Ascending aorta (tissue), 2 donors: ENCODE measurements around the gene SRGAP3. TPM values are rescaled to one million over a fixed set of nuclear protein-coding genes. Genes with fewer than 3 reads are reported as not detected.

ENCODE experiments used
- DNase-seq, 2 donors: peaks; one replicate each; pipeline ENCODE4 v3.0.0-alpha.2; 2019; ENCODE audit warnings: low spot score in 2 of 2
- H3K27ac ChIP-seq, 2 donors: fragments of 200-600 bp; sonication (generic); one replicate each; pipeline ENCODE4 v1.5.1; 2016 to 2017; ENCODE audit warnings: mild to moderate bottlenecking in 1 of 2
- H3K27me3 ChIP-seq: fragments of 200-600 bp; sonication (generic); one replicate; pipeline ENCODE4 v1.5.1; 2017
- H3K36me3 ChIP-seq, 2 donors: fragments of 200-600 bp; sonication (generic); one replicate each; pipeline ENCODE4 v1.5.1; 2016
- H3K4me1 ChIP-seq, 2 donors: fragments of 200-600 bp; sonication (generic); one replicate each; pipeline ENCODE4 v1.5.1; 2016 to 2017; ENCODE audit warnings: mild to moderate bottlenecking in 1 of 2
- H3K4me3 ChIP-seq, 2 donors: fragments of 200-600 bp; sonication (generic); one replicate each; pipeline ENCODE4 v1.5.1; 2016 to 2017; ENCODE audit warnings: mild to moderate bottlenecking in 1 of 2
- H3K9me3 ChIP-seq, 2 donors: fragments of 200-600 bp; sonication (generic); one replicate each; pipeline ENCODE4 v1.5.1; 2016
- CTCF ChIP-seq, 3 experiments: fragments of 200-600 bp in 2 of 3; fragments of 450-650 bp in 1 of 3; sonication (generic) in 2 of 3; IDR thresholded peaks; one replicate each; pipeline ENCODE4 v1.5.1; 2016 to 2019; ENCODE audit warnings: antibody characterized with exemption in 3 of 3, mild to moderate bottlenecking in 1 of 3, moderate library complexity in 1 of 3
- intact Hi-C: fragments of 100-400 bp; cut with DNase I; formaldehyde crosslinking; loops from one replicate; pipeline ENCODE4 v1.15.1; 2023
- total RNA-seq: library from RNA; depleted of rRNA; stranded (reverse); fragments of >200 nt; gene quantifications from one replicate; pipeline ENCODE4 v1.1.0, GENCODE V29; 2016

SRGAP3 gene
- total RNA-seq, 1 donor from 2014 or later: 1.6 TPM

DNA sequence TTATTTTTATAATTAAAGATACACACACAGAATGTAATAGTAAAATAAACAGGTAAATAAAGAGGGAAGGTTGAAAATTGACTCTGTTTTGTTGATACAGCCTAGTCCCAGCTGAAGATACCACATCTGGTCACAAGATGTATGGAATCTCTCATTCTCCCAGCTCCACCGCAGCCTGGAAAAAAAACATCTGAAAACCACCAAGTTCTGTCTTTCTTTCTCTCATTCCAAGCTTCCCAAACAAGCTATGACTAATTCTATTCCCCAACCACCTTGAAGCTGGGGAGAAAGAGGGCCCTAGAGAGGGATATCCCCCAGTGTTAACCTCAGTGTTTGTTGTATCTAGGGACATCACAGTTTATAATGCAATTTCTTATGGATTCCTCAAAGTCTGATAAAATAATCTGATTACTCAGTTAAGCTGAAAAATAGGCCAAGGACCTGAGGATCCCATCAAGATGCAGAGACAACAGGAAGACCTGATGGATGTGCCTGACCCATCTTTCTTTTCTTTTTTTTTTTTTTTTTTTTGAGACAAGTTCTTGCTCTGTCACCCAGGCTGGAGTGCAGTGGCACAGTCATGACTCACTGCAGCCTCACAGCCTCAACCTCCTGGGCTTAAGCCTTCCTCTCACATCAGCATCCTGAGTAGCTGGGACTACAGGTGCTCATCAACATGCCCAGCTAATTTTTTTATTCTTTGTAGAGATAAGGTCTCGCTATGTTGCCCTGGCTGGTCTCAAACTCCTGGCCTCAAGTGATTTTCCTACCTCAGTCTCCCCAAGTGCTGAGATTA is 38.1 kb downstream of the SRGAP3 start:
- no peak overlapping the region for H3K27ac ChIP-seq
- H3K27me3 ChIP-seq: no peaks in the 10 kb centered on the region
- TF ChIP-seq CTCF (IDR thresholded peaks at IDR 0.05): no peak
- H3K9me3 ChIP-seq: no peaks in the 10 kb centered on the region
- intact Hi-C loops: no loop called here
- no peaks in the 10 kb centered on the region for H3K4me1 ChIP-seq
- DNase-seq: no peak
- no peaks in the 10 kb centered on the region for H3K36me3 ChIP-seq
- H3K4me3 ChIP-seq: no peak overlapping the region

DNA sequence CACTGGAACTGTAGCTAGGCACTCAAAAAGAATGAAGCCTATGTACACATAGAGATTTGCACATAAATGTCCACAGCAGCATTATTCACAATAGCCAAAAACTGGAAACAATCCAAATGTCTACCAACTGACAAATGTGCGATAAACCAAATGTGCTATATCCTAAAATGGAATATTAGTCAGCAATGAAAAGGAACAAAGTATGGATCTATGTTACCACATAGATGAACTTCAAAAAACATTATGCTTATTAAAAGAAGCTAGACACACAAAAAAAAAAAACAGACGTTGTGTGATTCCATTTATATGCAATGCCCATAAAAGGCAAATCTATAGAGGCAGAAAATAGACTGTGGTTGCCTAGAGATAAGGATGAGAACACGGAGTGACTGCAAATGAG is 39.7 kb downstream of the SRGAP3 start:
- intact Hi-C loops: no loop called here
- H3K36me3 ChIP-seq: no peaks in the 10 kb centered on the region
- DNase-seq: no peak

DNA sequence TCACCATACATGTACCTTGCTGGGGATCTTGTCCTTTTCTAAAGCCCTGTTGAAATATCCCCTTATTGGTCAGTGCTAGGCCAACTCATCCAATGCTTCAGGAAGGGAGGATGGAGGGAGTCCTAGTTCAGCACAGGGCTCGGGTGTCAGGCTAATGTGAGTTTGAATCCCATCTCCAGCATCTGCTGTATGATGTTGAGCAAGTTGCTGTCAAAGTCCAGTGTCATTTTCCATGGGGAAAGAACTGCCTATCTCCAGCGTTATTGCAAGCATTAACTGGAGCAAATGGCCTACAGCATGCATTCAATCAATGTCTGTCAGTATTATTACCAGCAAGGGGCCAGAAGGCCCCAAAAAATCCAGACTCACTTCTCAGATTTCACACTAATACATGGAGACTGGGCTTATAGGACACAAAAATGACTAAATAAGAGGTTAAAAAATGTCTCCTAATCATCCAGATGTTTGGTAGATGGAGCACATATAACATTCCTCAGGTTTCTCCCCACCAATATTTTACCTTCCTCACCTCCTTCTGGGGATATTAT is 40.8 kb downstream of the SRGAP3 start:
- Histone ChIP-seq H3K4me1 (no peaks in the 10 kb centered on the region), H3K36me3 (no peaks in the 10 kb centered on the region), H3K4me3 (no peak overlapping the region), H3K9me3 (no peaks in the 10 kb centered on the region), H3K27ac (no peak overlapping the region), H3K27me3 (no peaks in the 10 kb centered on the region)
- intact Hi-C loops: no loop called here
- no peak for TF ChIP-seq CTCF (IDR thresholded peaks at IDR 0.05)
- DNase-seq: no peak

More for the DNA sequence above, 39.7 kb downstream of the SRGAP3 start:
- H3K4me3 ChIP-seq: no peak overlapping the region
- no peaks in the 10 kb centered on the region for H3K9me3 ChIP-seq
- H3K4me1 ChIP-seq: no peaks in the 10 kb centered on the region
- no peak overlapping the region for H3K27ac ChIP-seq
- TF ChIP-seq CTCF (IDR thresholded peaks at IDR 0.05): no peak
- no peaks in the 10 kb centered on the region for H3K27me3 ChIP-seq

DNA sequence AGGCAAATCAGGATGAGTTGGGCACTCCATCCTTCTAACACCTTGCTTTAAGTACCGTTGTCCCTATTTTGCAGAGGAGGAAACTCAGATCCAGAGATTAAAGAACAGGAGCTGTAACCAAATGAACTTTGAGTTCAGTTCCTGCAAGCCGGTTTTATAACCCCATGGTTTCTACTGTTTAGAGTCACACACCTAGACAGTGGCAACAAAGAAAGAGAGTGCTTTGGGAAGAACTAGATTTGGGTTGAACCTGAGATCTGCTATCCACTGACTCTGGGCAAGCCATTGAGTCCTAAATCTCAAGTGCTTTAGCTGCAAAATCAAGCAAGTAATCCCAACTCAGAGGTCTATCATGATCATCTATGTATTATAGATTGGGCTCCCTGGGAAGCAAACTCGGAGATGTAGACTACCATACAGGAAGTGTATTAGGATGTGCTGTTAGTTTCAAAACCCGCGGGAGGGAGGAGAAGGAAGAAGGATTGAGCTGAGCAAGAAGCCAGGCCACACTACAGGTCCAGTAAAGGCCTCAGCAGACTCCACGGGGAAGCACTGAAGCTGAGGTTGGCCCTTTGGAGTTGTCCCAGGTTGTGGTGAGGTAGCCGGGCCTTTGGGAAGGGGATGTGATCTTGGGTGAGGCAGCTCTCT is 42.2 kb downstream of the SRGAP3 start:
- Histone ChIP-seq H3K36me3 (no peaks in the 10 kb centered on the region), H3K27me3 (no peaks in the 10 kb centered on the region), H3K4me1 (no peaks in the 10 kb centered on the region), H3K9me3 (no peaks in the 10 kb centered on the region), H3K4me3 (no peak overlapping the region), H3K27ac (no peak overlapping the region)
- TF ChIP-seq CTCF (IDR thresholded peaks at IDR 0.05): no peak
- DNase-seq: no peak
- intact Hi-C loops: no loop called here

DNA sequence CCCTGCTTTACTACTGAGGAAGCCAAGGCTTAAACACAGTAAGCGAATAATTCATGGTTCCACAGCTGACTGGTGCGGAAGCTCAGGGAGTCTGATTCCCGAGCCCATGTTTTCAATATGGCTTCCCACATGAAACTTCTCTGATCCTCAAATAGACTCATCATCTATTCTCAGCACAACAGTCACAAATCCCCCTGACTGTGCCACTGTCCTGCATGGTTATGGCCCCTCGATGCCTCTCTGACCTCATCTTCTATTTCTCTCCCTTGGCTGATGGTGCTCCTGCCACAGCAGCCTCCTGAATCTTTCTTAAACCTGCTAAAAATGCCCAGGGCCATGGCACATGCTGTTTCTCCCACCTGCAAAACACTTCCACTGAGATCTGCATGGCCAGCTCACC is 43.2 kb downstream of the SRGAP3 start:
- TF ChIP-seq CTCF (IDR thresholded peaks at IDR 0.05): no peak
- no peaks in the 10 kb centered on the region for H3K4me1 ChIP-seq
- no peak for DNase-seq
- H3K4me3 ChIP-seq: no peak overlapping the region
- no peaks in the 10 kb centered on the region for H3K36me3 ChIP-seq
- no peaks in the 10 kb centered on the region for H3K27me3 ChIP-seq
- no peak overlapping the region for H3K27ac ChIP-seq
- no peaks in the 10 kb centered on the region for H3K9me3 ChIP-seq
- intact Hi-C loops: no loop called here
